Activated naive CD4-positive, alpha-beta T cell treated with anti-CD3 and anti-CD28 coated beads for 36 hours (primary cell): ENCODE measurements around the gene IBTK. TPM values are rescaled to one million over a fixed set of nuclear protein-coding genes. Genes with fewer than 3 reads are reported as not detected.
"Not testable (repeated sequence)": the region's sequence is repeated elsewhere in the genome, so short reads cannot be mapped to it uniquely, and the experiment has no call there.

ENCODE experiments used
- CTCF ChIA-PET: fragments of 350-600 bp; sonication (Branson Sonifier 250); formaldehyde crosslinking; loops from one replicate; lab custom pipeline; 2021; ENCODE audit warnings: antibody characterized with exemption; lab: Charles Lee
- DNase-seq: peaks from one replicate; pipeline ENCODE4 v3.0.0-alpha.2; 2020
- H3K27ac Mint-ChIP-seq: one replicate; pipeline ENCODE4 v1.8.0; 2021; ENCODE audit warnings: mild to moderate bottlenecking, mixed read lengths
- H3K27me3 Mint-ChIP-seq: one replicate; pipeline ENCODE4 v1.8.0; 2021; ENCODE audit warnings: low read depth, mixed read lengths
- H3K36me3 Mint-ChIP-seq: one replicate; pipeline ENCODE4 v1.8.0; 2021; ENCODE audit warnings: low read depth, mixed read lengths
- H3K4me1 Mint-ChIP-seq: one replicate; pipeline ENCODE4 v1.8.0; 2021; ENCODE audit warnings: low read depth, mixed read lengths
- H3K4me3 Mint-ChIP-seq: one replicate; pipeline ENCODE4 v1.8.0; 2021; ENCODE audit warnings: mild to moderate bottlenecking, moderate library complexity, mixed read lengths
- H3K9me3 Mint-ChIP-seq: one replicate; pipeline ENCODE4 v1.8.0; 2021; ENCODE audit warnings: mixed read lengths
- intact Hi-C: fragments of 100-400 bp; cut with micrococcal nuclease; formaldehyde crosslinking; loops from one replicate; pipeline ENCODE4 v1.15.1; 2023
- total RNA-seq, 2 experiments: library from RNA; stranded (reverse); gene quantifications; one replicate each; pipeline ENCODE4 v1.2.3, GENCODE V29; 2021

Gene IBTK
- 10 to 100 TPM; 25.3 to 25.9 TPM for total RNA-seq

DNA sequence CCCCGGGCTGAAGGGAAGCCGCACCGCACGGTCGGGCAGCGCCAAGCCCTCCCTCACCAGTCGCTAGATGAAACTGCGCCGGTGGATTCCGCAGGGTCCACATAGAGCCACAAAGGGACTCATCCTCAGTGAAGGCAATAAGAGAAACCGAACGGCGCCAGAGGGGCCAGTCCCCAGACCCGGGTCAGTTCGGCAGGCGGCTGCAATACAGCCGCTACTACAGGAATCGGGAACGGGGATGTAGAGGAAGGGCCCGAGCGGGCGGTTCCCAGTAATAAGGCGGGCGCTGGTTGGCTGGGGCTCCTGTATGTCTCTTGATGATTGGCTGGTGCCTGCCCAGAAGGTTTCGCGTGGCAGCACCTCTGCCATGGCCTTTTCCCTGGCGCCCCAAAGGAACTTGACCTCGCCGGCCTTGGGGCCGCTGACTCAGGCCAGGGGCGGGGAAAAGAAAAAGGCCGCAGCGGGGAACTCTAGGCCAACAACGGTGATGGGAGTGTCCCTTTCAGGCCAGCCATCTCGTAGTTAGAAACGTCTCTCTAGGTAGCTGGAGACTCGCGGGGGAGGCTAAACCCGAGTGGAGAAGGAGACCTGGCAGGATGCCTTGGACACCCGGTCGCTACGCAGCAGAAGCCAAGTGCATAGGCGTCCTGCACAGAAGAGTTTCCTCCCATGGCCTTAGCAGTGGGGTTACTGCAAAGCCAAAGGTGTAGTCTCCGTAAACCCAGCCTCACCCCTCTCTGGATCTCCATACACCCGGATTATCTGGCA is at the start of gene IBTK:
Gene IBTK, minus strand, starts transcription at position 240 of the 768 bp plus-strand sequence. CDS start 7,258 bp downstream, outside the sequence.
- Mint-ChIP-seq H3K4me1 (peaks cover 32% of the 10 kb centered on the region), H3K4me3 (peak within 1 kb of the TSS; percentile 92), H3K9me3 (no peaks in the 10 kb centered on the region), H3K27me3 (no peaks in the 10 kb centered on the region), H3K36me3 (peaks cover 17% of the 10 kb centered on the region), H3K27ac (peak within 1 kb of the TSS; percentile 90)
- DNase-seq: peak; percentile 91
- intact Hi-C loops: loop anchor here (1.0 kb wide), 3 partner anchors 495 to 946 kb away; partner anchors contain the start of genes PGM3, RWDD2A, TENT5A and UBE3D
- CTCF ChIA-PET: interaction anchor here (0.6 to 2.0 kb wide), 2 partner anchors 816 to 819 kb away, joined by 3 to 15 read pairs; partner anchors contain the start of genes DOP1A and UBE3D

- Mint-ChIP-seq H3K27ac (no peak overlapping the region), H3K4me3 (no peak overlapping the region), H3K4me1 (peaks cover 12% of the 10 kb centered on the region), H3K27me3 (no peaks in the 10 kb centered on the region), H3K36me3 (no peaks in the 10 kb centered on the region), H3K9me3 (peaks cover 4% of the 10 kb centered on the region)
- CTCF ChIA-PET: interaction anchor here (0.6 to 1.1 kb wide), 3 partner anchors 12 to 1137 kb away, joined by 3 read pairs; no protein-coding TSS in a partner anchor
- DNase-seq: no peak
- intact Hi-C loops: no loop called here
Measured at GRCh38 chr6:82283771-82284410, 36.3 kb upstream of the IBTK start.

GRCh38 chr6:82281550-82281949 is 34.0 kb upstream of the IBTK start:
- H3K36me3 Mint-ChIP-seq, H3K9me3 Mint-ChIP-seq, H3K27me3 Mint-ChIP-seq, H3K27ac Mint-ChIP-seq, DNase-seq, CTCF ChIA-PET, intact Hi-C loops, H3K4me3 Mint-ChIP-seq: not testable (repeated sequence)
- H3K4me1 Mint-ChIP-seq: peaks cover 12% of the 10 kb centered on the region

- Mint-ChIP-seq H3K9me3 (peaks cover 4% of the 10 kb centered on the region), H3K27ac (no peak overlapping the region), H3K4me1 (peaks cover 9% of the 10 kb centered on the region), H3K36me3 (no peaks in the 10 kb centered on the region), H3K27me3 (no peaks in the 10 kb centered on the region), H3K4me3 (no peak overlapping the region)
- DNase-seq: no peak
- intact Hi-C loops: no loop called here
- CTCF ChIA-PET: no interaction called here
Measured at GRCh38 chr6:82277686-82278085, 30.1 kb upstream of the IBTK start.

- intact Hi-C loops: no loop called here
- Mint-ChIP-seq H3K27me3 (no peaks in the 10 kb centered on the region), H3K4me3 (no peak overlapping the region), H3K36me3 (no peaks in the 10 kb centered on the region), H3K9me3 (peaks cover 4% of the 10 kb centered on the region), H3K4me1 (no peaks in the 10 kb centered on the region), H3K27ac (no peak overlapping the region)
- no peak for DNase-seq
- CTCF ChIA-PET: no interaction called here
Measured at GRCh38 chr6:82275686-82276085, 28.1 kb upstream of the IBTK start.

DNA sequence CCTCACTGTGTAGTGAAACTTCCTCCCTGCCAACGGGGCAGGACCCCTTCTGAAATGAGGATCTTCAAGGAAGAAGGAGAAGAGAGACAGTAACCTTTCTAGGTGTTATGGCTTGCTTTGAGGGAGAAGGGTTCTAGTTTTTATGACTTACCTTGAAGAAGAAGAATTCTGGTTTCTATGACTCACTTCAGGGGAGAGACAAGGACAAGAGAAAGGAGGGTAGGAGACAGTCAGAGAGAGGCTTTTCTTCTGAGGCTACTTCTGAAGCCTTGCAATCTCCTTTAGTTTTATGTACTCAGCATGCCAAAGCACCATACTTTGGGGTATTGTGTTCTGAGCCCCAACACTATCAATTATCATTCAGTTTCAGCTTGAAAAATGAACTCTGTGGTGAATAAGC is 25.8 kb upstream of the IBTK start:
- H3K36me3 Mint-ChIP-seq: no peaks in the 10 kb centered on the region
- H3K4me1 Mint-ChIP-seq: no peaks in the 10 kb centered on the region
- DNase-seq: no peak
- no peak overlapping the region for H3K27ac Mint-ChIP-seq
- H3K27me3 Mint-ChIP-seq: no peaks in the 10 kb centered on the region
- no peak overlapping the region for H3K4me3 Mint-ChIP-seq
- H3K9me3 Mint-ChIP-seq: no peaks in the 10 kb centered on the region
- intact Hi-C loops: loop anchor here (5.0 kb wide), 1 partner anchor 89 kb away; the partner anchor contains the start of gene TPBG
- CTCF ChIA-PET: interaction anchor here (2.9 kb wide), 1 partner anchor 781 kb away, joined by 15 read pairs; no protein-coding TSS in a partner anchor

- Mint-ChIP-seq H3K9me3 (no peaks in the 10 kb centered on the region), H3K27me3 (no peaks in the 10 kb centered on the region), H3K4me3 (no peak overlapping the region), H3K27ac (no peak overlapping the region), H3K36me3 (no peaks in the 10 kb centered on the region), H3K4me1 (no peaks in the 10 kb centered on the region)
- intact Hi-C loops: loop anchor here (1.0 to 5.0 kb wide), 6 partner anchors 91 to 1244 kb away; partner anchors contain the start of gene TPBG
- DNase-seq: no peak
- CTCF ChIA-PET: interaction anchor here (0.7 to 3.0 kb wide), 20 partner anchors 9 to 796 kb away, joined by 3 to 20 read pairs (median 4); partner anchors contain the start of genes DOP1A and UBE3D
Measured at GRCh38 chr6:82270881-82271635, 23.5 kb upstream of the IBTK start.

DNA sequence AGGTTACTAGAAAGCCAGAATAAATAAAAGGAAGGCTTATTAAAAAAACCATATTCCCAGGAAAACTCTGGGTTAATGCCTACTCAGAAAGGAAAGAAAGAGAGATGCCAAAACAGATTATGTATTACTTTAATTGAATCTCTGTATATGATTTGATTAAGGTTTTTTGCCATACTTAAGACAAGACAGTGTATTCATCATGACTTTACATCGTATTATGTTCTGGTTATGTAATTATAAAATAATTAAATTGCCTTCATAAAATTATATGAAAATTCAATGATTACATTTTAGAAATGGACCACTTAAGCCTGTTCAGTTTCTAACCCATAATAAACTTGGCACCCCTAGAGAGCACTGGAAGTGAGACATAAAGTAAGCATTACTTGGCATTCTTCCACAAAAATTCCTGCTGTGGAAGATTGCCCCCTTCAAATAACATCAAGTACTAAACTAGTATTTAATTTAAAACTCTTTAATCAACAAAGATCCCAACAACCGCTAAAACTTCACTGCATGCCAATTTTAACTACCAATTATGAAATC is 20.8 kb upstream of the IBTK start:
- H3K36me3 Mint-ChIP-seq: no peaks in the 10 kb centered on the region
- no peak for DNase-seq
- CTCF ChIA-PET: no interaction called here
- no peaks in the 10 kb centered on the region for H3K9me3 Mint-ChIP-seq
- intact Hi-C loops: no loop called here
- no peaks in the 10 kb centered on the region for H3K4me1 Mint-ChIP-seq
- H3K4me3 Mint-ChIP-seq: no peak overlapping the region
- H3K27me3 Mint-ChIP-seq: no peaks in the 10 kb centered on the region
- H3K27ac Mint-ChIP-seq: no peak overlapping the region

GRCh38 chr6:82264824-82265223 is 17.3 kb upstream of the IBTK start:
- no peak for DNase-seq
- no peaks in the 10 kb centered on the region for H3K36me3 Mint-ChIP-seq
- H3K27me3 Mint-ChIP-seq: peaks cover 2% of the 10 kb centered on the region
- CTCF ChIA-PET: no interaction called here
- H3K9me3 Mint-ChIP-seq: no peaks in the 10 kb centered on the region
- H3K4me1 Mint-ChIP-seq: no peaks in the 10 kb centered on the region
- intact Hi-C loops: no loop called here
- no peak overlapping the region for H3K27ac Mint-ChIP-seq
- no peak overlapping the region for H3K4me3 Mint-ChIP-seq

- DNase-seq: no peak
- Mint-ChIP-seq H3K27ac (no peak overlapping the region), H3K36me3 (no peaks in the 10 kb centered on the region), H3K27me3 (peaks cover 2% of the 10 kb centered on the region), H3K4me3 (no peak overlapping the region), H3K4me1 (no peaks in the 10 kb centered on the region), H3K9me3 (no peaks in the 10 kb centered on the region)
- CTCF ChIA-PET: no interaction called here
- intact Hi-C loops: no loop called here
Measured at GRCh38 chr6:82264321-82264720, 16.8 kb upstream of the IBTK start.

DNA sequence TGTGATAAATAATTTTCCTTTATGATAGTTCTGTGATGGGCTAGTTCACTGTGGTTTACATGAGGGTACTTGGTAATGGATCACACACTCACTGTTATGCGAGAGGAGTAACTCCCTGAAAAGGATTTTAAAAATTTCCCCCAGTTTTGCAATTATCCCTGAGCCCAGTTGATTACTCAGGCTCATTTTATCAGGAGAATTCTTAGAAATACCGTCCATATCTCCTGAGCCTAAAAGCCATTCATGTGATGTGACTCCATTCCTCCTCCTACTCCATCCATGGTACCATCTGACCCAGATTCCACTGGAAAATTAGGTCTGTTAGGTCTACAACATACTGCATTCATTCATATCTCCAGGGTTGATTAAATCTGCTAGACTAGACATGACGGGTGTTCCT is 16.4 kb upstream of the IBTK start:
- CTCF ChIA-PET: no interaction called here
- no peak overlapping the region for H3K4me3 Mint-ChIP-seq
- DNase-seq: no peak
- H3K9me3 Mint-ChIP-seq: no peaks in the 10 kb centered on the region
- intact Hi-C loops: no loop called here
- no peaks in the 10 kb centered on the region for H3K4me1 Mint-ChIP-seq
- H3K27ac Mint-ChIP-seq: no peak overlapping the region
- H3K36me3 Mint-ChIP-seq: no peaks in the 10 kb centered on the region
- H3K27me3 Mint-ChIP-seq: peaks cover 2% of the 10 kb centered on the region
